DOHH2 (cell line): ENCODE results near the gene SYNJ2.

Experiments
- H3F3A ChIP-seq: fragments of 200-600 bp; sonication (generic), shearing (Covaris generic); 2 replicates; pipeline ENCODE4 v1.6.0; 2016; ENCODE audit warnings: antibody characterized with exemption, mild to moderate bottlenecking; ENCODE audit not compliant: control insufficient read depth, insufficient read depth
- H3K27ac ChIP-seq: fragments of 200-600 bp; sonication (generic); 2 replicates; pipeline ENCODE4 v1.5.1; 2014; ENCODE audit warnings: low read depth, mild to moderate bottlenecking, low read length, moderate library complexity
- H3K27me3 ChIP-seq: fragments of 200-600 bp; sonication (generic); 2 replicates; pipeline ENCODE4 v1.6.1; 2014; ENCODE audit warnings: mild to moderate bottlenecking, low read length, mixed read lengths; ENCODE audit not compliant: control insufficient read depth
- H3K36me3 ChIP-seq: fragments of 200-600 bp; sonication (generic); 2 replicates; pipeline ENCODE4 v1.6.1; 2014; ENCODE audit warnings: mild to moderate bottlenecking, low read length, moderate library complexity, mixed read lengths; ENCODE audit not compliant: control insufficient read depth
- H3K4me1 ChIP-seq: fragments of 200-600 bp; sonication (generic); 2 replicates; pipeline ENCODE4 v1.6.1; 2014; ENCODE audit warnings: mild to moderate bottlenecking, low read length, mixed read lengths; ENCODE audit not compliant: control insufficient read depth
- H3K4me2 ChIP-seq: fragments of 200-600 bp; sonication (generic); 2 replicates; pipeline ENCODE4 v1.6.0; 2014; ENCODE audit warnings: mild to moderate bottlenecking, low read length, moderate library complexity
- H3K4me3 ChIP-seq: fragments of 200-600 bp; sonication (generic); 2 replicates; pipeline ENCODE4 v1.5.1; 2014; ENCODE audit warnings: mild to moderate bottlenecking, low read length, mixed read lengths
- H3K79me2 ChIP-seq: fragments of 200-600 bp; sonication (generic); 2 replicates; pipeline ENCODE4 v1.6.1; 2014; ENCODE audit warnings: mild to moderate bottlenecking, low read length, mixed read lengths; ENCODE audit not compliant: control insufficient read depth
- H3K9me2 ChIP-seq: fragments of 200-600 bp; sonication (generic); replicated peaks from 2 replicates; pipeline ENCODE4 v1.6.1; 2014; ENCODE audit warnings: mild to moderate bottlenecking, low read length, mixed read lengths; ENCODE audit not compliant: control insufficient read depth
- H3K9me3 ChIP-seq: fragments of 200-600 bp; sonication (generic); 2 replicates; pipeline ENCODE4 v1.6.1; 2014; ENCODE audit warnings: antibody characterized with exemption, low read length, mixed read lengths; ENCODE audit not compliant: control insufficient read depth, insufficient read depth
- H4K20me1 ChIP-seq: fragments of 200-600 bp; sonication (generic); 2 replicates; pipeline ENCODE4 v1.6.0; 2014; ENCODE audit warnings: low read depth, mild to moderate bottlenecking, antibody characterized with exemption, low read length, moderate library complexity; ENCODE audit not compliant: control insufficient read depth, insufficient read depth
- EZH2phosphoT487 ChIP-seq: fragments of 200-600 bp; sonication (generic); IDR thresholded peaks from 2 replicates; pipeline ENCODE4 v1.6.1; 2017; ENCODE audit warnings: borderline replicate concordance, mild to moderate bottlenecking, antibody characterized with exemption, low read length, moderate library complexity, mixed read lengths
- TF ChIP-seq, protein P1 (sequence below): fragments of 200-600 bp; sonication (generic); IDR thresholded peaks from one replicate; pipeline ENCODE4 v1.5.1; 2014; ENCODE audit warnings: antibody characterized with exemption, mild to moderate bottlenecking, low read depth, low read length; ENCODE audit not compliant: poor library complexity, severe bottlenecking

Gene SYNJ2

DNA sequence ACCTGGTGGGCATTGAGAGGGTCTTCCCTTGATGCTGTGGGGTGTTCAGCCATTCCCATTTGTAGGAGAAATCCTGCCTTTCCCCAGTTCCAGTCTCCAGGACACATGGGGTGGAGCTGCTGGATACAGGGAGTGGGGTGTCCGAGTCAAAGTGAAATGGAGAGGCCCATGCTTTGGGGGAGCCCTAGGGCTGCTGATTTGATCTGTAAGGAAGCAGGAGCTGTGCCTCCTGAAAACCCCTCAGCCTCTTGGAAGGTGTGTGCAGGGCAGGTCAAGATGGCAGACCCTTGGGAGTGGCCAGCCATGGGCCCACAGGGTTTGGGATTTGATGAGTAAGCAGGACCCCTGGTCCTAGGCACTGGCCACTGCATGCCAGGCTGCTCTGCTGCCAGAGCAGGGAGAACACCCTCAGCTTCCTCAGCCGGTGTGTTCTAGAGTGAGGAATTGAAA, 104.4 kb downstream of the SYNJ2 start:
- no peak overlapping the region for H3K4me2 ChIP-seq
- H3K4me1 ChIP-seq = no peaks in the 10 kb centered on the region
- H3K9me2 ChIP-seq = no peaks in the 10 kb centered on the region
- no peaks in the 10 kb centered on the region for H3F3A ChIP-seq
- H3K27ac ChIP-seq = no peak overlapping the region
- H3K79me2 ChIP-seq = no peaks in the 10 kb centered on the region
- no peak for TF ChIP-seq EZH2phosphoT487
- TF ChIP-seq, protein P1, sequence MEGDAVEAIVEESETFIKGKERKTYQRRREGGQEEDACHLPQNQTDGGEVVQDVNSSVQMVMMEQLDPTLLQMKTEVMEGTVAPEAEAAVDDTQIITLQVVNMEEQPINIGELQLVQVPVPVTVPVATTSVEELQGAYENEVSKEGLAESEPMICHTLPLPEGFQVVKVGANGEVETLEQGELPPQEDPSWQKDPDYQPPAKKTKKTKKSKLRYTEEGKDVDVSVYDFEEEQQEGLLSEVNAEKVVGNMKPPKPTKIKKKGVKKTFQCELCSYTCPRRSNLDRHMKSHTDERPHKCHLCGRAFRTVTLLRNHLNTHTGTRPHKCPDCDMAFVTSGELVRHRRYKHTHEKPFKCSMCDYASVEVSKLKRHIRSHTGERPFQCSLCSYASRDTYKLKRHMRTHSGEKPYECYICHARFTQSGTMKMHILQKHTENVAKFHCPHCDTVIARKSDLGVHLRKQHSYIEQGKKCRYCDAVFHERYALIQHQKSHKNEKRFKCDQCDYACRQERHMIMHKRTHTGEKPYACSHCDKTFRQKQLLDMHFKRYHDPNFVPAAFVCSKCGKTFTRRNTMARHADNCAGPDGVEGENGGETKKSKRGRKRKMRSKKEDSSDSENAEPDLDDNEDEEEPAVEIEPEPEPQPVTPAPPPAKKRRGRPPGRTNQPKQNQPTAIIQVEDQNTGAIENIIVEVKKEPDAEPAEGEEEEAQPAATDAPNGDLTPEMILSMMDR = no peak
- H3K4me3 ChIP-seq = no peak overlapping the region
- no peaks in the 10 kb centered on the region for H3K9me3 ChIP-seq
- no peaks in the 10 kb centered on the region for H3K27me3 ChIP-seq
- no peaks in the 10 kb centered on the region for H3K36me3 ChIP-seq
- no peaks in the 10 kb centered on the region for H4K20me1 ChIP-seq

DNA sequence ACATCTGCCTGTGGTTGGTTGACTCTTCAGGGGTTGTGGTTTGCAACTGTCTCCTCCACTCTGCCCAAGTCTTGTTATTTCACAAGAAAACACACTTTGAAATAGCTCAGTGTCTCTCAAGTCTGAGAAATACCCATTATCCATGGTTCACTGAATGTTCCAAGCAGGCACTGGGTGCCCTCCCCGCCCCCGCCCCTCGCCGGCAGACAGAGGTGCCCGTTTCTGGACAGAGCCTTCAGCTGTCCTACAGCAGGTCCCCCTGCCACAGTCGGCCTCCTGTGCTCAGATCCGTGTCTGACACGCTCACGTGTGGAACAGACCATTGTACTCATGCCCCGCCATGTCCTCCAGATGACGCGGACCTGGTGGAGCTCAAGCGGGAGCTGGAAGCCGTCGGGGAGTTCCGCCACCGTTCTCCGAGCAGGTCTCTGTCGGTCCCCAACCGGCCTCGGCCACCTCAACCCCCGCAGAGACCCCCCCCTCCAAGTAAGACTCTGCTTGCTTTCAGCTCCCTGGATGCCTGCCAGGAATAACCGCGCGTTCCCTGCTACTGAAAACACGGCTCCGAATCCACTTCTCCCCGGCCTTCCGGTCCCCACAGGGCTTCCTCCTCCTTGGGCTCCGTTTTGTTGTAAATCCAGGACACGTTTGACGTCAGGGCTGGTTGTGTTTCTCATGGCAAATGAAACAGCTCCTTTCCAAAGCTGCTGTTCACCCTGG, 105.0 kb downstream of the SYNJ2 start:
- no peaks in the 10 kb centered on the region for H3K79me2 ChIP-seq
- H4K20me1 ChIP-seq = no peaks in the 10 kb centered on the region
- H3K36me3 ChIP-seq = no peaks in the 10 kb centered on the region
- H3K27me3 ChIP-seq = no peaks in the 10 kb centered on the region
- no peaks in the 10 kb centered on the region for H3K9me3 ChIP-seq
- TF ChIP-seq, protein P1 = no peak
- no peak for TF ChIP-seq EZH2phosphoT487
- no peaks in the 10 kb centered on the region for H3K9me2 ChIP-seq
- H3K4me2 ChIP-seq = no peak overlapping the region
- H3K27ac ChIP-seq = no peak overlapping the region
- H3K4me3 ChIP-seq = no peak overlapping the region
- no peaks in the 10 kb centered on the region for H3F3A ChIP-seq
- H3K4me1 ChIP-seq = no peaks in the 10 kb centered on the region

DNA sequence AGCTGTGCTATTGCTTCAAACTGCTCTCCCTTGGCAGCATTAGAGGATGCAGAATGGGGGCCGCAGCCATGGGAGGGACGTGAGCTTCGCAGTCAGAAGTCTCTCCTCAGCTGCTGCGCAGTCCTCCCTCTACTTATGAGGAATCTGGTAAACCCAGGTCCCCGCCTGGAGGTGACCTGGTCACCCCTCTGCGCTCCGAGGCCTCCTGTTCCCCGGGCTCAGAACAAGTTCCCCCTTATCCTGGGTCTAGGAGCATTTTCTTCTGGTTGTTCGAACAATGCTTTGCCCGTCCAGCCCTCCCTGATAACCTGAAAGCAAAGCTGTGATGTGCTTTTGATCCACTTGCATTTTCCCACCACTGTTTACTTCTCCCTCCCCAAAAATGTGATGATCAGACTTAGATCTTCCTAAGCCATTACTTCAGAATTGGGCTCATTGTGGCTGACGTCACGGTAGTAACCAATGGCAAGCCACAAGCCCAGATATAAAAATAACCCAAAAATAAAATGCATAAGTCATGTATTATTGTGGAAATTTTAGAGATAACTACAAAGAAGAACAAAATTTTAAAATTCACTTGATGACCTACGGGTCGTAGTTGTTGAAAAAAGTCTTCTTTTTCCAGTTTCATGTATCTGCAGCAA, 105.7 kb downstream of the SYNJ2 start:
- no peak overlapping the region for H3K4me2 ChIP-seq
- no peaks in the 10 kb centered on the region for H3K9me3 ChIP-seq
- no peak overlapping the region for H3K4me3 ChIP-seq
- H3K9me2 ChIP-seq = no peaks in the 10 kb centered on the region
- no peak overlapping the region for H3K27ac ChIP-seq
- no peaks in the 10 kb centered on the region for H3K27me3 ChIP-seq
- TF ChIP-seq, protein P1 = no peak
- TF ChIP-seq EZH2phosphoT487 = no peak
- no peaks in the 10 kb centered on the region for H3K36me3 ChIP-seq
- H3K4me1 ChIP-seq = no peaks in the 10 kb centered on the region
- H3K79me2 ChIP-seq = no peaks in the 10 kb centered on the region
- no peaks in the 10 kb centered on the region for H4K20me1 ChIP-seq
- H3F3A ChIP-seq = no peaks in the 10 kb centered on the region
